Liver (tissue), 9 donors: ENCODE results near the gene SLC38A10. TPM values are rescaled to one million over a fixed set of nuclear protein-coding genes. Genes with fewer than 3 reads are reported as not detected.

Source experiments
- DNase-seq: peaks from one replicate; pipeline ENCODE4 v3.0.0-alpha.2; 2017; ENCODE audit warnings: low spot score
- H3K27ac ChIP-seq, 2 donors: one replicate each; pipeline ENCODE4 v1.7.0; 2013; ENCODE audit warnings: inconsistent platforms in 2 of 2, low read length in 2 of 2, control low read depth in 1 of 2, low read depth in 1 of 2, mild to moderate bottlenecking in 1 of 2
- H3K27me3 ChIP-seq, 4 donors: one replicate each; pipeline versions ENCODE4 v1.6.1 to v1.7.0; 2013; ENCODE audit warnings: low read length in 3 of 4, inconsistent platforms in 1 of 4, mild to moderate bottlenecking in 1 of 4, moderate library complexity in 1 of 4; ENCODE audit not compliant: control insufficient read depth in 4 of 4, insufficient read depth in 4 of 4
- H3K36me3 ChIP-seq, 4 donors: one replicate each; pipeline versions ENCODE4 v1.6.1 to v1.7.0; 2013; ENCODE audit warnings: low read length in 3 of 4, mild to moderate bottlenecking in 3 of 4, low read depth in 1 of 4, moderate library complexity in 1 of 4; ENCODE audit not compliant: control insufficient read depth in 4 of 4, insufficient read depth in 3 of 4
- H3K4me1 ChIP-seq, 4 donors: one replicate each; pipeline versions ENCODE4 v1.6.1 to v1.7.0; 2013; ENCODE audit warnings: low read length in 3 of 4, mild to moderate bottlenecking in 3 of 4, moderate library complexity in 1 of 4; ENCODE audit not compliant: control insufficient read depth in 4 of 4, insufficient read depth in 4 of 4
- H3K4me3 ChIP-seq, 3 donors: one replicate each; pipeline versions ENCODE4 v1.6.1 to v1.7.0; 2013; ENCODE audit warnings: low read length in 3 of 3, control low read depth in 1 of 3, low read depth in 1 of 3, mild to moderate bottlenecking in 1 of 3
- H3K9ac ChIP-seq, 2 donors: one replicate each; pipeline ENCODE4 v1.7.0; 2013; ENCODE audit warnings: low read length in 2 of 2, mild to moderate bottlenecking in 2 of 2, moderate library complexity in 2 of 2, control low read depth in 1 of 2, low read depth in 1 of 2
- H3K9me3 ChIP-seq, 4 donors: one replicate each; pipeline versions ENCODE4 v1.6.1 to v1.7.0; 2013; ENCODE audit warnings: low read length in 3 of 4; ENCODE audit not compliant: control insufficient read depth in 4 of 4
- ATF3 ChIP-seq: IDR thresholded peaks from 2 replicates; pipeline ENCODE4 v1.6.1; 2016; ENCODE audit warnings: antibody characterized with exemption
- CTCF ChIP-seq: fragments of 150-350 bp; IDR thresholded peaks from 2 replicates; pipeline ENCODE4 v1.5.1; 2017; ENCODE audit warnings: improper control_type of control experiment, low read depth, low read length; ENCODE audit not compliant: missing input control
- EGR1 ChIP-seq, 2 donors: IDR thresholded peaks; 2 replicates each; pipeline ENCODE4 v1.6.1; 2016 to 2018; ENCODE audit warnings: antibody characterized with exemption in 2 of 2, low read depth in 2 of 2
- FOXA1 ChIP-seq: IDR thresholded peaks from 2 replicates; pipeline ENCODE4 v1.6.1; 2016; ENCODE audit warnings: antibody characterized with exemption
- FOXA2 ChIP-seq: IDR thresholded peaks from 2 replicates; pipeline ENCODE4 v1.6.1; 2016; ENCODE audit warnings: antibody characterized with exemption
- GABPA ChIP-seq, 2 donors: IDR thresholded peaks in 1 of 2; conservative IDR thresholded peaks in 1 of 2; 2 replicates each; pipeline ENCODE4 v1.6.1; 2016; ENCODE audit warnings: antibody characterized with exemption in 2 of 2, mild to moderate bottlenecking in 1 of 2, moderate library complexity in 1 of 2
- HNF4A ChIP-seq, 2 donors: conservative IDR thresholded peaks; 2 replicates each; pipeline ENCODE4 v1.6.1; 2016; ENCODE audit warnings: antibody characterized with exemption in 2 of 2, mild to moderate bottlenecking in 2 of 2
- HNF4G ChIP-seq: IDR thresholded peaks from 2 replicates; pipeline ENCODE4 v1.6.1; 2016; ENCODE audit warnings: antibody characterized with exemption
- JUND ChIP-seq, 2 donors: IDR thresholded peaks; 2 replicates each; pipeline ENCODE4 v1.6.1; 2016; ENCODE audit warnings: antibody characterized with exemption in 2 of 2
- MAX ChIP-seq: IDR thresholded peaks from 2 replicates; pipeline ENCODE4 v1.6.1; 2016; ENCODE audit warnings: antibody characterized with exemption
- NR2F2 ChIP-seq: IDR thresholded peaks from 2 replicates; pipeline ENCODE4 v1.6.1; 2016; ENCODE audit warnings: antibody characterized with exemption
- RAD21 ChIP-seq, 2 donors: IDR thresholded peaks; 2 replicates each; pipeline ENCODE4 v1.6.1; 2016; ENCODE audit warnings: antibody characterized with exemption in 2 of 2, mild to moderate bottlenecking in 2 of 2
- REST ChIP-seq: IDR thresholded peaks from 2 replicates; pipeline ENCODE4 v1.6.1; 2016; ENCODE audit warnings: antibody characterized with exemption, mild to moderate bottlenecking
- RXRA ChIP-seq, 2 donors: IDR thresholded peaks; 2 replicates each; pipeline ENCODE4 v1.6.1; 2017 to 2018; ENCODE audit warnings: antibody characterized with exemption in 2 of 2, mild to moderate bottlenecking in 1 of 2
- SP1 ChIP-seq: IDR thresholded peaks from 2 replicates; pipeline ENCODE4 v1.6.1; 2018; ENCODE audit warnings: antibody characterized with exemption, mild to moderate bottlenecking
- TAF1 ChIP-seq: conservative IDR thresholded peaks from 2 replicates; pipeline ENCODE4 v1.6.1; 2016; ENCODE audit warnings: antibody characterized with exemption, mild to moderate bottlenecking
- YY1 ChIP-seq: IDR thresholded peaks from 2 replicates; pipeline ENCODE4 v1.6.1; 2016; ENCODE audit warnings: antibody characterized with exemption, mild to moderate bottlenecking
- ZBTB33 ChIP-seq: IDR thresholded peaks from 2 replicates; pipeline ENCODE4 v1.6.1; 2016; ENCODE audit warnings: antibody characterized with exemption
- WGBS: extraction: QIAGEN DNeasy Blood & Tissue Kit; methylation state at CpG from one replicate; pipeline ENCODE4 v1.1.7; 2013; 5-methylcytosine and 5-hydroxymethylcytosine counted together
- polyA plus RNA-seq, 2 donors: library from polyadenylated mRNA; stranded (reverse) in 1 of 2; unstranded in 1 of 2; fragments of 200-250 nt in 1 of 2; fragments of >200 nt in 1 of 2; fragmentation: Nextera tagmentation in 1 of 2; extraction: Ambion mirVana in 1 of 2; gene quantifications; one replicate each; pipeline versions ENCODE4 v1.2.1 to v1.2.3, GENCODE V29; 2013 to 2015
- total RNA-seq, 2 donors: library from RNA; depleted of rRNA; stranded (reverse); fragments of >200 nt; gene quantifications; one replicate each; pipeline ENCODE4 v1.2.3, GENCODE V29; 2014
- donor health status: healthy.
- donor health status: healthy.
- donor health status: healthy.
- donor health status: healthy.
- donor health status: healthy.

Gene SLC38A10
- total and polyA plus RNA-seq, 4 donors, result 29.3 to 117 (median 54.7) TPM

GRCh38 chr17:81261096-81261495, 34.0 kb downstream of the SLC38A10 start:
- WGBS, result 96% methylated on average over 18 of the region's 18 CpGs
- H3K4me1 ChIP-seq, result no peaks in the 10 kb centered on the region
- no peak for DNase-seq
- H3K4me3 ChIP-seq, result no peak overlapping the region
- H3K9me3 ChIP-seq, result no peaks in the 10 kb centered on the region
- no peaks in the 10 kb centered on the region for H3K27me3 ChIP-seq
- no peak overlapping the region for H3K27ac ChIP-seq
- TF ChIP-seq YY1 (no peak), EGR1 (IDR thresholded peaks at IDR 0.05; ENCODE audit: low read depth in 2 of 2) (no peak), GABPA (IDR thresholded peaks at IDR 0.05 in 1 of 2, conservative IDR thresholded peaks at IDR 0.05 in 1 of 2) (no peak), HNF4G (no peak), HNF4A (conservative IDR thresholded peaks at IDR 0.05) (no peak), JUND (IDR thresholded peaks at IDR 0.05) (no peak), ZBTB33 (no peak)
- peaks cover 16 to 80% (median 34%) of the 10 kb centered on the region in 4 donors for H3K36me3 ChIP-seq
- H3K9ac ChIP-seq, result no peak overlapping the region

- no peak overlapping the region for H3K4me3 ChIP-seq
- H3K9ac ChIP-seq, result no peak overlapping the region
- no peak for DNase-seq
- H3K4me1 ChIP-seq, result no peaks in the 10 kb centered on the region
- H3K9me3 ChIP-seq, result no peaks in the 10 kb centered on the region
- H3K27me3 ChIP-seq, result no peaks in the 10 kb centered on the region
- TF ChIP-seq HNF4A (conservative IDR thresholded peaks at IDR 0.05) (no peak), MAX (no peak), FOXA2 (no peak), YY1 (no peak), ATF3 (no peak), HNF4G (no peak), FOXA1 (no peak), RAD21 (IDR thresholded peaks at IDR 0.05) (no peak), EGR1 (IDR thresholded peaks at IDR 0.05; ENCODE audit: low read depth in 2 of 2) (no peak), TAF1 (no peak), ZBTB33 (no peak), SP1 (no peak), RXRA (IDR thresholded peaks at IDR 0.05) (no peak), CTCF (no peak), JUND (IDR thresholded peaks at IDR 0.05) (no peak), NR2F2 (no peak), GABPA (IDR thresholded peaks at IDR 0.05 in 1 of 2, conservative IDR thresholded peaks at IDR 0.05 in 1 of 2) (no peak), REST (no peak)
- no peak overlapping the region for H3K27ac ChIP-seq
- peaks cover 16 to 75% (median 30%) of the 10 kb centered on the region in 4 donors for H3K36me3 ChIP-seq
- WGBS, result 91% methylated on average over 19 of the region's 19 CpGs
These were observed 34.5 kb downstream of the SLC38A10 start for GRCh38 chr17:81260641-81261040.
